ENCODE results near the gene MCF2L.

The MCF2L gene

GRCh38 chr13:112982281-112983041 is 13.4 kb downstream of the MCF2L start:
- DNase-seq (ENCODE audit: low read depth): no peak

- DNase-seq (ENCODE audit: low read depth): no peak
Observed at GRCh38 chr13:112983042-112983305, 14.0 kb downstream of the MCF2L start.

- DNase-seq (ENCODE audit: low read depth): no peak
Observed at GRCh38 chr13:112983428-112984196, 14.6 kb downstream of the MCF2L start.

GRCh38 chr13:112984501-112984900 is 15.5 kb downstream of the MCF2L start:
- DNase-seq (ENCODE audit: low read depth): no peak

GRCh38 chr13:112984954-112985802 is 16.2 kb downstream of the MCF2L start:
- no peak for DNase-seq (ENCODE audit: low read depth)

- DNase-seq (ENCODE audit: low read depth): no peak
Observed at GRCh38 chr13:112985803-112986408, 16.9 kb downstream of the MCF2L start.

GRCh38 chr13:112986470-112986869 is 17.5 kb downstream of the MCF2L start:
- no peak for DNase-seq (ENCODE audit: low read depth)

GRCh38 chr13:112986946-112987681 is 18.1 kb downstream of the MCF2L start:
- DNase-seq (ENCODE audit: low read depth): no peak

- DNase-seq (ENCODE audit: low read depth): no peak
Observed at GRCh38 chr13:112987682-112988024, 18.6 kb downstream of the MCF2L start.

GRCh38 chr13:112990783-112991182 is 21.8 kb downstream of the MCF2L start:
- no peak for DNase-seq (ENCODE audit: low read depth)

- no peak for DNase-seq (ENCODE audit: low read depth)
Observed at GRCh38 chr13:112991609-112992008, 22.6 kb downstream of the MCF2L start.

- no peak for DNase-seq (ENCODE audit: low read depth)
Observed at GRCh38 chr13:112992931-112993680, 24.1 kb downstream of the MCF2L start.

GRCh38 chr13:112994084-112994780 is 25.2 kb downstream of the MCF2L start:
- DNase-seq (ENCODE audit: low read depth): no peak

- DNase-seq (ENCODE audit: low read depth): no peak
Observed at GRCh38 chr13:112994781-112995355, 25.9 kb downstream of the MCF2L start.

GRCh38 chr13:112995395-112996191 is 26.6 kb downstream of the MCF2L start:
- DNase-seq (ENCODE audit: low read depth): no peak

- no peak for DNase-seq (ENCODE audit: low read depth)
Observed at GRCh38 chr13:112996671-112997091, 27.7 kb downstream of the MCF2L start.

- no peak for DNase-seq (ENCODE audit: low read depth)
Observed at GRCh38 chr13:112997188-112998130, 28.4 kb downstream of the MCF2L start.
